HepG2 (cell line): Measurements from ENCODE around the gene DEPDC5. TPM values are rescaled to one million over a fixed set of nuclear protein-coding genes. Genes with fewer than 3 reads are reported as not detected.

ENCODE experiments used
- ATAC-seq: fragments of 200-7000 bp; cut with Tn5 transposase; 3 replicates; pipeline ENCODE4 v1.9.1; 2020; ENCODE audit warnings: mild to moderate bottlenecking, moderate library complexity
- BruUV-seq: library from RNA; stranded (reverse); fragments of 400-500 nt; replicated peaks from 2 replicates; lab custom pipeline; 2021; lab: Mats Ljungman, UMichigan
- CTCF ChIA-PET: fragments of 300-600 bp; formaldehyde crosslinking; extraction: SDS; loops from one replicate; lab custom pipeline; 2021; ENCODE audit warnings: low total read pairs, inconsistent platforms, low intra/inter-chr PET ratio; lab: Yijun Ruan, JAX
- POLR2A ChIA-PET: fragments of 350-600 bp; sonication (Branson Sonifier 250); formaldehyde crosslinking; loops from one replicate; lab custom pipeline; 2020; ENCODE audit warnings: antibody characterized with exemption, inconsistent platforms; lab: Yijun Ruan, JAX
- DNase-seq: peaks from one replicate; pipeline ENCODE4 v3.0.0-alpha.2; 2015; ENCODE audit warnings: low spot score
- FAIRE-seq: peaks from 3 replicates; lab custom pipeline; 2011; peaks lifted over from hg19 to GRCh38; lab: Jason Lieb, UNC
- H2AFZ ChIP-seq: one replicate; pipeline ENCODE4 v1.6.1; 2011; ENCODE audit warnings: low read length, inconsistent platforms
- H3K27ac ChIP-seq: fragments of 300-600 bp; 3 replicates; pipeline ENCODE4 v1.8.0; 2011; ENCODE audit warnings: mixed run types, mild to moderate bottlenecking, mixed read lengths, low read length, inconsistent platforms; ENCODE audit not compliant: insufficient read depth; ENCODE audit errors: extremely low read length
- H3K27me3 ChIP-seq, 2 experiments: fragments of 200-600 bp in 1 of 2; 2 replicates in 1 of 2; 3 replicates in 1 of 2; pipeline versions ENCODE4 v1.6.0 to v1.8.0; 2011; ENCODE audit warnings: low read length in 2 of 2, mild to moderate bottlenecking in 2 of 2, moderate library complexity in 2 of 2, inconsistent platforms in 1 of 2; ENCODE audit not compliant: insufficient read depth in 2 of 2, control insufficient read depth in 1 of 2
- H3K36me3 ChIP-seq, 2 experiments: fragments of 200-600 bp in 1 of 2; replicated peaks in 1 of 2; 2 replicates in 1 of 2; 3 replicates in 1 of 2; pipeline versions ENCODE4 v1.5.1 to v1.8.0; 2011; ENCODE audit warnings: low read length in 2 of 2, inconsistent platforms in 1 of 2; ENCODE audit not compliant: insufficient read depth in 2 of 2, control insufficient read depth in 1 of 2
- H3K4me1 ChIP-seq: 2 replicates; pipeline ENCODE4 v1.5.1; 2012; ENCODE audit warnings: low read length, inconsistent platforms; ENCODE audit not compliant: insufficient read depth
- H3K4me2 ChIP-seq: 2 replicates; pipeline ENCODE4 v1.6.0; 2011; ENCODE audit warnings: low read depth, low read length, inconsistent platforms
- H3K4me3 ChIP-seq, 3 experiments: fragments of 200-600 bp in 1 of 3; sonication (generic), shearing (Covaris generic) in 1 of 3; replicated peaks in 1 of 3; 2 replicates each; pipeline ENCODE4 v1.5.1; 2011 to 2016; ENCODE audit warnings: low read length in 3 of 3, inconsistent platforms in 2 of 3, low read depth in 2 of 3, mild to moderate bottlenecking in 2 of 3, control low read depth in 1 of 3, mixed read lengths in 1 of 3; ENCODE audit not compliant: insufficient read depth in 1 of 3
- H3K79me2 ChIP-seq: one replicate; pipeline ENCODE4 v1.6.1; 2011; ENCODE audit warnings: low read length, inconsistent platforms; ENCODE audit not compliant: insufficient read depth
- H3K9ac ChIP-seq: 2 replicates; pipeline ENCODE4 v1.6.0; 2011; ENCODE audit warnings: mild to moderate bottlenecking, low read depth, low read length, inconsistent platforms; ENCODE audit not compliant: insufficient read depth
- H3K9me3 ChIP-seq: 2 replicates; pipeline ENCODE4 v1.5.1; 2012; ENCODE audit warnings: mild to moderate bottlenecking, low read length
- H4K20me1 ChIP-seq: 2 replicates; pipeline ENCODE4 v1.6.0; 2011; ENCODE audit warnings: inconsistent platforms, mild to moderate bottlenecking, low read length, moderate library complexity; ENCODE audit not compliant: insufficient read depth
- FOXM1 ChIP-seq: sonication (generic); formaldehyde crosslinking; IDR thresholded peaks from 2 replicates; pipeline ENCODE4 v1.5.0; 2020; ENCODE audit warnings: missing genetic modification reagents
- MZF1 ChIP-seq: sonication (generic); formaldehyde crosslinking; IDR thresholded peaks from 2 replicates; pipeline ENCODE4 v1.8.1; 2023; ENCODE audit warnings: mild to moderate bottlenecking, missing genetic modification reagents, borderline replicate concordance
- NCOA2 ChIP-seq: sonication (generic); formaldehyde crosslinking; IDR thresholded peaks from 2 replicates; pipeline ENCODE4 v1.8.0; 2022; ENCODE audit warnings: inconsistent platforms
- NFYC ChIP-seq: IDR thresholded peaks from 2 replicates; pipeline ENCODE4 v1.6.1; 2016; ENCODE audit warnings: missing genetic modification reagents, missing compliant biosample characterization
- RAD51 ChIP-seq: fragments of 450-650 bp; IDR thresholded peaks from 2 replicates; pipeline ENCODE4 v1.6.1; 2016; ENCODE audit warnings: borderline replicate concordance
- ZNF260 ChIP-seq: sonication (generic); formaldehyde crosslinking; IDR thresholded peaks from 2 replicates; pipeline ENCODE4 v1.4.0; 2020; ENCODE audit warnings: missing genetic modification reagents, low read depth, mild to moderate bottlenecking, borderline replicate concordance
- WGBS: methylation state at CpG from one replicate; pipeline ENCODE4 v1.1.6; 2017; ENCODE audit warnings: low lambda C conversion rate; 5-methylcytosine and 5-hydroxymethylcytosine counted together
- in situ Hi-C: cut with HindIII; loops from 2 replicates; pipeline ENCODE4 v1.10.0; 2017; ENCODE audit warnings: low pct_unique_long_range_greater_than_20kb; ENCODE audit not compliant: extremely low pct_ligation_motif_present
- intact Hi-C: fragments of 100-400 bp; cut with micrococcal nuclease; formaldehyde crosslinking; loops from one replicate; pipeline ENCODE4 v1.10.0; 2022; ENCODE audit not compliant: unreplicated experiment
- polyA plus RNA-seq, 8 experiments: library from polyadenylated mRNA; depleted of rRNA in 3 of 8; stranded (reverse) in 7 of 8; unstranded in 1 of 8; fragments of >200 nt; fragmentation: Illumina TruSeq in 4 of 8; extraction: Trizol in 4 of 8; gene quantifications; 2 replicates each; pipeline versions ENCODE4 v1.2.1 to v1.2.3, GENCODE V29; 2011 to 2016; ENCODE audit warnings: low read depth in 4 of 8, missing spikeins in 1 of 8, mixed read lengths in 1 of 8; ENCODE audit not compliant: insufficient read depth in 1 of 8
- total RNA-seq, 5 experiments: library from RNA; depleted of rRNA; stranded (reverse); fragments of >200 nt; fragmentation: Illumina TruSeq; extraction: Trizol; gene quantifications; 2 replicates each; pipeline ENCODE4 v1.2.3, GENCODE V29; 2016; ENCODE audit warnings: low read depth in 1 of 5
- TF ChIP-seq, protein P1 (sequence below): sonication (generic); formaldehyde crosslinking; conservative IDR thresholded peaks from 2 replicates; pipeline ENCODE4 v1.4.0; 2020; ENCODE audit warnings: missing genetic modification reagents
- TF ChIP-seq, protein P2 (sequence below), 2 experiments: IDR thresholded peaks; 2 replicates each; pipeline ENCODE4 v1.6.1; 2011 to 2012; ENCODE audit warnings: low read length in 2 of 2, borderline replicate concordance in 1 of 2, low read depth in 1 of 2, mild to moderate bottlenecking in 1 of 2, moderate library complexity in 1 of 2
- TF ChIP-seq, protein P3 (sequence below): sonication (generic); formaldehyde crosslinking; IDR thresholded peaks from 2 replicates; pipeline ENCODE4 v1.5.1; 2020; ENCODE audit warnings: missing genetic modification reagents, mild to moderate bottlenecking, borderline replicate concordance

Gene DEPDC5
- total and polyA plus RNA-seq, 2 of the 13 experiments (the other 11 are each of a cell fraction or from before 2014, with no cell fraction given): 9.8 to 12.4 TPM

DNA sequence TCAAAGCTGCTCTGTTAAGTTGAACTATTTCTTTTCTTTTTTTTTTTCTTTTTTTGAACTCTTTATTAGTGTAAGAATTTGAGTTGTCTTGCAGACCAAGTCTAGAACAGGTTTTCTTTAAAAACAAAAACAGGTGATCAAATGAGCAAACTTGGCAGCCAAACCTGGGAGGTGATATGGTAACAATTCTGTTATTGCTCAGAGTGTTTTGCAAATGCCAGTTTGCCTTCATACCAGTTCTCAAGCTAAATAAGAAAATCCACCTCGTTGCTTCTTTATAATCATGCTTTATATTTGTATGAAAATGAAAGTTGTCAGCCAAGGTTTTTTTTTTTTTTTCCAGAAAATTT, 76.9 kb downstream of the DEPDC5 start:
- no peak overlapping the region for H3K9ac ChIP-seq
- intact Hi-C loops (no loop called here), in situ Hi-C loops (no loop called here)
- ATAC-seq: no peak
- DNase-seq: no peak
- no peaks in the 10 kb centered on the region for H3K27me3 ChIP-seq
- no peaks in the 10 kb centered on the region for H3K79me2 ChIP-seq
- ChIA-PET CTCF (no interaction called here), POLR2A (interaction anchor here (0.5 to 2.0 kb wide), 3 partner anchors 16 to 164 kb away, joined by 4 to 10 read pairs (median 10); partner anchors contain the start of gene DEPDC5)
- H2AFZ ChIP-seq: no peak overlapping the region
- 92% methylated on average over 1 of the region's 1 CpG for WGBS
- FAIRE-seq: no peak
- peaks cover 3 to 10% of the 10 kb centered on the region in 2 experiments; a peak in 4 of 5 replicates for H3K36me3 ChIP-seq
- H3K27ac ChIP-seq: no peak overlapping the region
- TF ChIP-seq FOXM1 (no peak), RAD51 (no peak), MZF1 (CRISPR knock-in tag) (no peak), NCOA2 (CRISPR knock-in tag) (no peak), NFYC (CRISPR knock-in tag) (no peak), ZNF260 (CRISPR knock-in tag) (no peak)
- TF ChIP-seq, protein P1, sequence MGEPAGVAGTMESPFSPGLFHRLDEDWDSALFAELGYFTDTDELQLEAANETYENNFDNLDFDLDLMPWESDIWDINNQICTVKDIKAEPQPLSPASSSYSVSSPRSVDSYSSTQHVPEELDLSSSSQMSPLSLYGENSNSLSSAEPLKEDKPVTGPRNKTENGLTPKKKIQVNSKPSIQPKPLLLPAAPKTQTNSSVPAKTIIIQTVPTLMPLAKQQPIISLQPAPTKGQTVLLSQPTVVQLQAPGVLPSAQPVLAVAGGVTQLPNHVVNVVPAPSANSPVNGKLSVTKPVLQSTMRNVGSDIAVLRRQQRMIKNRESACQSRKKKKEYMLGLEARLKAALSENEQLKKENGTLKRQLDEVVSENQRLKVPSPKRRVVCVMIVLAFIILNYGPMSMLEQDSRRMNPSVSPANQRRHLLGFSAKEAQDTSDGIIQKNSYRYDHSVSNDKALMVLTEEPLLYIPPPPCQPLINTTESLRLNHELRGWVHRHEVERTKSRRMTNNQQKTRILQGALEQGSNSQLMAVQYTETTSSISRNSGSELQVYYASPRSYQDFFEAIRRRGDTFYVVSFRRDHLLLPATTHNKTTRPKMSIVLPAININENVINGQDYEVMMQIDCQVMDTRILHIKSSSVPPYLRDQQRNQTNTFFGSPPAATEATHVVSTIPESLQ (CRISPR knock-in tag): no peak
- TF ChIP-seq, protein P2, sequence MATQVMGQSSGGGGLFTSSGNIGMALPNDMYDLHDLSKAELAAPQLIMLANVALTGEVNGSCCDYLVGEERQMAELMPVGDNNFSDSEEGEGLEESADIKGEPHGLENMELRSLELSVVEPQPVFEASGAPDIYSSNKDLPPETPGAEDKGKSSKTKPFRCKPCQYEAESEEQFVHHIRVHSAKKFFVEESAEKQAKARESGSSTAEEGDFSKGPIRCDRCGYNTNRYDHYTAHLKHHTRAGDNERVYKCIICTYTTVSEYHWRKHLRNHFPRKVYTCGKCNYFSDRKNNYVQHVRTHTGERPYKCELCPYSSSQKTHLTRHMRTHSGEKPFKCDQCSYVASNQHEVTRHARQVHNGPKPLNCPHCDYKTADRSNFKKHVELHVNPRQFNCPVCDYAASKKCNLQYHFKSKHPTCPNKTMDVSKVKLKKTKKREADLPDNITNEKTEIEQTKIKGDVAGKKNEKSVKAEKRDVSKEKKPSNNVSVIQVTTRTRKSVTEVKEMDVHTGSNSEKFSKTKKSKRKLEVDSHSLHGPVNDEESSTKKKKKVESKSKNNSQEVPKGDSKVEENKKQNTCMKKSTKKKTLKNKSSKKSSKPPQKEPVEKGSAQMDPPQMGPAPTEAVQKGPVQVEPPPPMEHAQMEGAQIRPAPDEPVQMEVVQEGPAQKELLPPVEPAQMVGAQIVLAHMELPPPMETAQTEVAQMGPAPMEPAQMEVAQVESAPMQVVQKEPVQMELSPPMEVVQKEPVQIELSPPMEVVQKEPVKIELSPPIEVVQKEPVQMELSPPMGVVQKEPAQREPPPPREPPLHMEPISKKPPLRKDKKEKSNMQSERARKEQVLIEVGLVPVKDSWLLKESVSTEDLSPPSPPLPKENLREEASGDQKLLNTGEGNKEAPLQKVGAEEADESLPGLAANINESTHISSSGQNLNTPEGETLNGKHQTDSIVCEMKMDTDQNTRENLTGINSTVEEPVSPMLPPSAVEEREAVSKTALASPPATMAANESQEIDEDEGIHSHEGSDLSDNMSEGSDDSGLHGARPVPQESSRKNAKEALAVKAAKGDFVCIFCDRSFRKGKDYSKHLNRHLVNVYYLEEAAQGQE (IDR thresholded peaks at IDR 0.05; ENCODE audit: borderline replicate concordance in 1 of 2, low read depth in 1 of 2, low read length in 2 of 2): no peak
- TF ChIP-seq, protein P3, sequence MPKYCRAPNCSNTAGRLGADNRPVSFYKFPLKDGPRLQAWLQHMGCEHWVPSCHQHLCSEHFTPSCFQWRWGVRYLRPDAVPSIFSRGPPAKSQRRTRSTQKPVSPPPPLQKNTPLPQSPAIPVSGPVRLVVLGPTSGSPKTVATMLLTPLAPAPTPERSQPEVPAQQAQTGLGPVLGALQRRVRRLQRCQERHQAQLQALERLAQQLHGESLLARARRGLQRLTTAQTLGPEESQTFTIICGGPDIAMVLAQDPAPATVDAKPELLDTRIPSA (CRISPR knock-in tag): no peak
- TF ChIP-seq, all 625 proteins: peak for 0
- H3K9me3 ChIP-seq: no peaks in the 10 kb centered on the region
- H3K4me3 ChIP-seq: no peak overlapping the region
- H3K4me1 ChIP-seq: peaks cover 16% of the 10 kb centered on the region
- no TSS peak for BruUV-seq
- H4K20me1 ChIP-seq: no peaks in the 10 kb centered on the region
- H3K4me2 ChIP-seq: no peak overlapping the region
